Dedifferentiated amniotic fluid mesenchymal stem cell (primary cell): ENCODE measurements around the gene SPDYE18.
"Not testable (repeated sequence)": the region's sequence is repeated elsewhere in the genome, so short reads cannot be mapped to it uniquely, and the experiment has no call there.

Experiments used
- DNase-seq: peaks from one replicate; pipeline ENCODE4 v3.0.0-alpha.2; 2016; ENCODE audit errors: extremely low spot score

Gene SPDYE18

GRCh38 chr7:77062557-77062956 is at the start of gene SPDYE18:
TSS of gene SPDYE18 (minus strand) at chr7:77062558. CDS start at chr7:77060512, 2,046 bp downstream.
- DNase-seq, result not testable (repeated sequence)

GRCh38 chr7:77108362-77108761 is 46.0 kb upstream of the SPDYE18 start:
- DNase-seq, result not testable (repeated sequence)

GRCh38 chr7:77107659-77108058 is 45.3 kb upstream of the SPDYE18 start:
- not testable (repeated sequence) for DNase-seq

- not testable (repeated sequence) for DNase-seq
These were observed 43.5 kb upstream of the SPDYE18 start for GRCh38 chr7:77105904-77106303.

- DNase-seq, result not testable (repeated sequence)
These were observed 40.3 kb upstream of the SPDYE18 start for GRCh38 chr7:77102671-77103070.

- not testable (repeated sequence) for DNase-seq
These were observed 38.8 kb upstream of the SPDYE18 start for GRCh38 chr7:77101187-77101586.

- DNase-seq, result not testable (repeated sequence)
These were observed 38.1 kb upstream of the SPDYE18 start for GRCh38 chr7:77100501-77100900.

GRCh38 chr7:77092301-77092700 is 29.9 kb upstream of the SPDYE18 start:
- DNase-seq, result not testable (repeated sequence)

GRCh38 chr7:77082192-77082591 is 19.8 kb upstream of the SPDYE18 start:
- DNase-seq, result not testable (repeated sequence)

- DNase-seq, result not testable (repeated sequence)
These were observed 17.9 kb upstream of the SPDYE18 start for GRCh38 chr7:77080236-77080635.

- not testable (repeated sequence) for DNase-seq
These were observed 17.3 kb upstream of the SPDYE18 start for GRCh38 chr7:77079624-77080023.

- DNase-seq, result not testable (repeated sequence)
These were observed 16.8 kb upstream of the SPDYE18 start for GRCh38 chr7:77079112-77079511.

GRCh38 chr7:77077060-77077459 is 14.7 kb upstream of the SPDYE18 start:
- DNase-seq, result not testable (repeated sequence)

GRCh38 chr7:77074786-77075396 is 12.5 kb upstream of the SPDYE18 start:
- DNase-seq, result not testable (repeated sequence)

GRCh38 chr7:77071108-77071507 is 8.8 kb upstream of the SPDYE18 start:
- not testable (repeated sequence) for DNase-seq

GRCh38 chr7:77065869-77066268 is 3.5 kb upstream of the SPDYE18 start:
- not testable (repeated sequence) for DNase-seq

GRCh38 chr7:77063732-77064131 is 1.4 kb upstream of the SPDYE18 start:
- not testable (repeated sequence) for DNase-seq

GRCh38 chr7:77032261-77032660 is 30.1 kb downstream of the SPDYE18 start, which contains the start of gene SPDYE17:
TSS of gene SPDYE17 (minus strand) at chr7:77032361. CDS start at chr7:77030570, 1,791 bp downstream.
- not testable (repeated sequence) for DNase-seq

- DNase-seq, result not testable (repeated sequence)
These were observed 36.0 kb downstream of the SPDYE18 start for GRCh38 chr7:77026349-77026748.

- not testable (repeated sequence) for DNase-seq
These were observed 52.2 kb downstream of the SPDYE18 start for GRCh38 chr7:77010074-77010680.

- DNase-seq, result not testable (repeated sequence)
These were observed 54.4 kb downstream of the SPDYE18 start for GRCh38 chr7:77008000-77008399.

GRCh38 chr7:77006127-77007110 is 55.9 kb downstream of the SPDYE18 start:
- not testable (repeated sequence) for DNase-seq
